H9 (cell line): ENCODE results near the gene MUC5B. TPM values are rescaled to one million over a fixed set of nuclear protein-coding genes. Genes with fewer than 3 reads are reported as not detected.

ENCODE experiments used
- DNase-seq: peaks from one replicate; pipeline ENCODE4 v3.0.0-alpha.2; 2017
- H2AFZ ChIP-seq: one replicate; pipeline ENCODE4 v1.6.1; 2013; ENCODE audit warnings: mild to moderate bottlenecking, low read length, control low read depth, moderate library complexity
- H2AK5ac ChIP-seq: 2 replicates; pipeline ENCODE4 v1.6.1; 2013; ENCODE audit warnings: low read length, control low read depth, mixed read lengths; ENCODE audit not compliant: insufficient read length
- H2BK120ac ChIP-seq: one replicate; pipeline ENCODE4 v1.6.1; 2013; ENCODE audit warnings: low read depth, mild to moderate bottlenecking, low read length, control low read depth, inconsistent platforms; ENCODE audit not compliant: poor library complexity, severe bottlenecking
- H2BK12ac ChIP-seq: 2 replicates; pipeline ENCODE4 v1.6.1; 2013; ENCODE audit warnings: low read length, control low read depth, mixed read lengths, low read depth; ENCODE audit not compliant: insufficient read length
- H2BK15ac ChIP-seq: 2 replicates; pipeline ENCODE4 v1.6.1; 2013; ENCODE audit warnings: low read depth, low read length, control low read depth
- H2BK20ac ChIP-seq: one replicate; pipeline ENCODE4 v1.6.1; 2013; ENCODE audit warnings: low read depth, mild to moderate bottlenecking, low read length, control low read depth, inconsistent platforms; ENCODE audit not compliant: poor library complexity, severe bottlenecking
- H2BK5ac ChIP-seq: 2 replicates; pipeline ENCODE4 v1.6.1; 2013; ENCODE audit warnings: low read length, control low read depth, mixed read lengths; ENCODE audit not compliant: insufficient read length
- H3K14ac ChIP-seq: 2 replicates; pipeline ENCODE4 v1.6.1; 2013; ENCODE audit warnings: low read length, control low read depth; ENCODE audit not compliant: insufficient read depth
- H3K18ac ChIP-seq: 2 replicates; pipeline ENCODE4 v1.6.1; 2013; ENCODE audit warnings: low read depth, mild to moderate bottlenecking, mixed read lengths, low read length, control low read depth; ENCODE audit not compliant: insufficient read length
- H3K23ac ChIP-seq: 2 replicates; pipeline ENCODE4 v1.6.1; 2013; ENCODE audit warnings: low read length, control low read depth, mixed read lengths, low read depth; ENCODE audit not compliant: insufficient read length
- H3K23me2 ChIP-seq: 2 replicates; pipeline ENCODE4 v1.6.1; 2013; ENCODE audit warnings: low read depth, mild to moderate bottlenecking, mixed read lengths, low read length, control low read depth; ENCODE audit not compliant: insufficient read length, poor library complexity, severe bottlenecking
- H3K27ac ChIP-seq: 2 replicates; pipeline ENCODE4 v1.5.1; 2013; ENCODE audit warnings: low read length, control low read depth, mixed read lengths, low read depth; ENCODE audit not compliant: insufficient read length
- H3K27me3 ChIP-seq: 2 replicates; pipeline ENCODE4 v1.6.1; 2013; ENCODE audit warnings: low read length, control low read depth, inconsistent platforms; ENCODE audit not compliant: insufficient read depth
- H3K4ac ChIP-seq: 2 replicates; pipeline ENCODE4 v1.6.1; 2013; ENCODE audit warnings: low read depth, mild to moderate bottlenecking, control low read depth, inconsistent platforms, low read length, moderate library complexity
- H3K4me1 ChIP-seq: 2 replicates; pipeline ENCODE4 v1.6.1; 2013; ENCODE audit warnings: low read length, control low read depth, inconsistent platforms; ENCODE audit not compliant: insufficient read depth
- H3K4me2 ChIP-seq: 2 replicates; pipeline ENCODE4 v1.6.1; 2013; ENCODE audit warnings: low read length, control low read depth, mixed read lengths; ENCODE audit not compliant: insufficient read length, insufficient read depth
- H3K56ac ChIP-seq: 2 replicates; pipeline ENCODE4 v1.6.1; 2013; ENCODE audit warnings: low read depth, mild to moderate bottlenecking, mixed read lengths, low read length, control low read depth; ENCODE audit not compliant: insufficient read length
- H3K79me1 ChIP-seq: 2 replicates; pipeline ENCODE4 v1.6.1; 2013; ENCODE audit warnings: low read depth, mild to moderate bottlenecking, moderate library complexity, low read length, control low read depth, inconsistent platforms; ENCODE audit not compliant: insufficient read depth, poor library complexity, severe bottlenecking
- H3K79me2 ChIP-seq: 2 replicates; pipeline ENCODE4 v1.6.1; 2013; ENCODE audit warnings: low read length, control low read depth, inconsistent platforms; ENCODE audit not compliant: insufficient read depth
- H3K9ac ChIP-seq: 2 replicates; pipeline ENCODE4 v1.6.1; 2013; ENCODE audit warnings: low read length, control low read depth, mixed read lengths; ENCODE audit not compliant: insufficient read length; ENCODE audit errors: extremely low read depth
- H3K9me3 ChIP-seq: one replicate; pipeline ENCODE4 v1.6.1; 2013; ENCODE audit warnings: low read depth, low read length, inconsistent platforms; ENCODE audit not compliant: control insufficient read depth
- H3T11ph ChIP-seq: one replicate; pipeline ENCODE4 v1.6.1; 2013; ENCODE audit warnings: mild to moderate bottlenecking, low read length, control low read depth, inconsistent platforms
- H4K20me1 ChIP-seq: one replicate; pipeline ENCODE4 v1.6.1; 2013; ENCODE audit not compliant: control insufficient read depth, insufficient read length, insufficient read depth
- H4K5ac ChIP-seq: 2 replicates; pipeline ENCODE4 v1.6.1; 2013; ENCODE audit warnings: low read depth, mild to moderate bottlenecking, mixed read lengths, low read length, control low read depth; ENCODE audit not compliant: insufficient read length
- H4K8ac ChIP-seq: replicated peaks from 2 replicates; pipeline ENCODE4 v1.6.1; 2013; ENCODE audit warnings: low read length, control low read depth, mixed read lengths, low read depth; ENCODE audit not compliant: insufficient read length
- H4K91ac ChIP-seq: 2 replicates; pipeline ENCODE4 v1.6.1; 2013; ENCODE audit warnings: low read depth, mild to moderate bottlenecking, moderate library complexity, mixed read lengths, low read length, control low read depth; ENCODE audit not compliant: insufficient read length
- H3K27ac Mint-ChIP-seq, 3 experiments: 2 replicates in 2 of 3; 3 replicates in 1 of 3; pipeline ENCODE4 v1.8.0; 2020 to 2021; ENCODE audit warnings: mixed read lengths in 3 of 3, mild to moderate bottlenecking in 1 of 3, moderate library complexity in 1 of 3
- H3K27me3 Mint-ChIP-seq: 2 replicates; pipeline ENCODE4 v1.8.0; 2021; ENCODE audit warnings: low read depth, mild to moderate bottlenecking, moderate library complexity, mixed read lengths
- H3K36me3 Mint-ChIP-seq, 3 experiments: 2 replicates in 2 of 3; 3 replicates in 1 of 3; pipeline ENCODE4 v1.8.0; 2020 to 2021; ENCODE audit warnings: low read depth in 3 of 3, mixed read lengths in 3 of 3; ENCODE audit not compliant: insufficient read depth in 1 of 3
- H3K4me1 Mint-ChIP-seq, 2 experiments: 2 replicates each; pipeline ENCODE4 v1.8.0; 2020; ENCODE audit warnings: mixed read lengths in 2 of 2
- H3K4me3 Mint-ChIP-seq, 2 experiments: 2 replicates in 1 of 2; 3 replicates in 1 of 2; pipeline ENCODE4 v1.8.0; 2020 to 2021; ENCODE audit warnings: mild to moderate bottlenecking in 2 of 2, mixed read lengths in 2 of 2, moderate library complexity in 1 of 2
- H3K9me3 Mint-ChIP-seq, 2 experiments: 2 replicates in 1 of 2; 3 replicates in 1 of 2; pipeline ENCODE4 v1.8.0; 2020; ENCODE audit warnings: mild to moderate bottlenecking in 2 of 2, mixed read lengths in 2 of 2, moderate library complexity in 1 of 2
- CTCF ChIP-seq: fragments of 200-600 bp; sonication (generic); conservative IDR thresholded peaks from 3 replicates; pipeline ENCODE4 v1.8.0; 2021; ENCODE audit warnings: antibody characterized with exemption, mild to moderate bottlenecking
- WGBS: extraction: QIAGEN DNeasy Blood & Tissue Kit; methylation state at CpG from one replicate; pipeline ENCODE4 v1.1.7; 2013; ENCODE audit warnings: missing lambda C conversion rate, low lambda C conversion rate, mixed read lengths; ENCODE audit not compliant: insufficient read length; ENCODE audit errors: extremely low coverage; 5-methylcytosine and 5-hydroxymethylcytosine counted together
- total RNA-seq: library from RNA; stranded (reverse); gene quantifications from 2 replicates; pipeline ENCODE4 v1.2.1, GENCODE V29; 2021

Gene MUC5B
- total RNA-seq, 1 experiment from 2014 or later, result not detected

- Histone ChIP-seq H3T11ph (no peak overlapping the region), H3K79me1 (no peaks in the 10 kb centered on the region), H3K14ac (no peak overlapping the region), H2BK20ac (no peak overlapping the region), H3K4me2 (no peak overlapping the region), H3K4ac (no peak overlapping the region), H3K23me2 (no peaks in the 10 kb centered on the region), H4K20me1 (peaks cover 3% of the 10 kb centered on the region), H3K18ac (no peak overlapping the region), H3K27ac (no peak overlapping the region), H3K4me1 (no peaks in the 10 kb centered on the region; the same call in 1 of the 2 replicates), H2AK5ac (no peak overlapping the region), H3K79me2 (no peaks in the 10 kb centered on the region), H3K27me3 (no peaks in the 10 kb centered on the region), H3K56ac (no peak overlapping the region), H2BK15ac (no peak overlapping the region), H2BK12ac (no peak overlapping the region), H2BK120ac (no peak overlapping the region), H4K5ac (no peak overlapping the region), H4K91ac (no peak overlapping the region), H3K9ac (no peak overlapping the region), H3K23ac (no peak overlapping the region), H4K8ac (no peak overlapping the region), H2AFZ (no peak overlapping the region), H2BK5ac (no peak overlapping the region), H3K9me3 (no peaks in the 10 kb centered on the region)
- Mint-ChIP-seq H3K36me3 (no peaks in the 10 kb centered on the region), H3K4me3 (no peak overlapping the region), H3K9me3 (no peaks in the 10 kb centered on the region), H3K27me3 (no peaks in the 10 kb centered on the region; the same call in 1 of the 2 replicates), H3K4me1 (peaks cover 3 to 8% of the 10 kb centered on the region in 2 experiments; a peak in 2 of 4 replicates), H3K27ac (no peak overlapping the region)
- no CpG with 5 or more reads among the region's 23 CpGs for WGBS
- TF ChIP-seq CTCF, result peak; percentile 58
- DNase-seq, result peak; percentile 65
Measured at GRCh38 chr11:1226986-1227550, 4.2 kb downstream of the MUC5B start.
